Activated B cell treated with CpG ODN at 0.5 μM for 24 hours (primary cell): ENCODE results near the gene MXRA7. TPM values are rescaled to one million over a fixed set of nuclear protein-coding genes. Genes with fewer than 3 reads are reported as not detected.

Source experiments
- ATAC-seq: fragments of 200-7000 bp; cut with Tn5 transposase; one replicate; pipeline ENCODE4 v1.10.0; 2021; ENCODE audit warnings: low read depth, mild to moderate bottlenecking, moderate library complexity
- CTCF ChIA-PET: fragments of 350-600 bp; sonication (Branson Sonifier 250); formaldehyde crosslinking; loops from one replicate; lab custom pipeline; 2021; ENCODE audit warnings: antibody characterized with exemption; lab: Charles Lee
- POLR2A ChIA-PET: fragments of 350-600 bp; sonication (Branson Sonifier 250); formaldehyde crosslinking; loops from one replicate; lab custom pipeline; 2021; ENCODE audit warnings: antibody characterized with exemption; lab: Charles Lee
- DNase-seq: peaks from one replicate; pipeline ENCODE4 v3.0.0; 2022
- H3K27ac Mint-ChIP-seq: one replicate; pipeline ENCODE4 v1.8.0; 2020; ENCODE audit warnings: mixed read lengths
- H3K27me3 Mint-ChIP-seq: one replicate; pipeline ENCODE4 v1.8.0; 2021; ENCODE audit warnings: mixed read lengths
- H3K36me3 Mint-ChIP-seq: one replicate; pipeline ENCODE4 v1.8.0; 2021; ENCODE audit warnings: low read depth, mixed read lengths
- H3K4me1 Mint-ChIP-seq: one replicate; pipeline ENCODE4 v1.8.0; 2021; ENCODE audit warnings: mixed read lengths
- H3K4me3 Mint-ChIP-seq: one replicate; pipeline ENCODE4 v1.8.0; 2020; ENCODE audit warnings: mild to moderate bottlenecking, mixed read lengths
- H3K9me3 Mint-ChIP-seq: one replicate; pipeline ENCODE4 v1.8.0; 2020; ENCODE audit warnings: mixed read lengths
- CTCF ChIP-seq: fragments of 200-600 bp; IDR thresholded peaks from one replicate; pipeline ENCODE4 v1.8.0; 2022; ENCODE audit warnings: antibody characterized with exemption, mild to moderate bottlenecking
- intact Hi-C: fragments of 100-400 bp; cut with micrococcal nuclease; formaldehyde crosslinking; loops from one replicate; pipeline ENCODE4 v1.15.1; 2024
- total RNA-seq: library from RNA; stranded (reverse); gene quantifications from 2 replicates; pipeline ENCODE4 v1.2.3, GENCODE V29; 2022

The MXRA7 gene
- total RNA-seq, 1 donor from 2014 or later: 13.5 TPM

- Mint-ChIP-seq H3K4me3 (no peak overlapping the region), H3K4me1 (no peaks in the 10 kb centered on the region), H3K27me3 (peaks cover 24% of the 10 kb centered on the region), H3K9me3 (peaks cover 10% of the 10 kb centered on the region), H3K27ac (no peak overlapping the region), H3K36me3 (no peaks in the 10 kb centered on the region)
- ChIA-PET CTCF (no interaction called here), POLR2A (no interaction called here)
- DNase-seq (no peak), ATAC-seq (no peak)
- TF ChIP-seq CTCF: no peak
- intact Hi-C loops: no loop called here
Measured at GRCh38 chr17:76644995-76645394, 65.8 kb downstream of the MXRA7 start.

- DNase-seq (no peak), ATAC-seq (no peak)
- H3K27ac Mint-ChIP-seq: no peak within 1 kb of the TSS
- no peak for TF ChIP-seq CTCF
- no peak within 1 kb of the TSS for H3K4me3 Mint-ChIP-seq
- ChIA-PET CTCF (interaction anchor here (0.6 kb wide), 2 partner anchors 20 to 31 kb away, joined by 3 read pairs; no protein-coding TSS in a partner anchor), POLR2A (no interaction called here)
- peaks cover 27% of the 10 kb centered on the region for H3K27me3 Mint-ChIP-seq
- no peaks in the 10 kb centered on the region for H3K4me1 Mint-ChIP-seq
- intact Hi-C loops: no loop called here
- H3K9me3 Mint-ChIP-seq: peaks cover 10% of the 10 kb centered on the region
- no peaks in the 10 kb centered on the region for H3K36me3 Mint-ChIP-seq
Measured at GRCh38 chr17:76643553-76644148, 67.1 kb downstream of the MXRA7 start, which contains the start of gene ST6GALNAC1. ST6GALNAC1 (minus strand) TSS chr17:76643757; CDS start chr17:76643638, 119 bp downstream.

- no peak for TF ChIP-seq CTCF
- Mint-ChIP-seq H3K36me3 (no peaks in the 10 kb centered on the region), H3K27ac (no peak overlapping the region), H3K4me3 (no peak overlapping the region), H3K27me3 (peaks cover 26% of the 10 kb centered on the region), H3K9me3 (peaks cover 10% of the 10 kb centered on the region), H3K4me1 (no peaks in the 10 kb centered on the region)
- no peak for DNase-seq
- CTCF ChIA-PET: no interaction called here
- POLR2A ChIA-PET: no interaction called here
- intact Hi-C loops: no loop called here
- no peak for ATAC-seq
Measured at GRCh38 chr17:76642994-76643393, 67.8 kb downstream of the MXRA7 start.

GRCh38 chr17:76642032-76642561 lies 68.7 kb downstream of the MXRA7 start:
- POLR2A ChIA-PET: no interaction called here
- no peak for DNase-seq
- peaks cover 28% of the 10 kb centered on the region for H3K27me3 Mint-ChIP-seq
- TF ChIP-seq CTCF: no peak
- intact Hi-C loops: no loop called here
- CTCF ChIA-PET: no interaction called here
- ATAC-seq: no peak
- no peak overlapping the region for H3K27ac Mint-ChIP-seq
- H3K9me3 Mint-ChIP-seq: peaks cover 6% of the 10 kb centered on the region
- no peaks in the 10 kb centered on the region for H3K4me1 Mint-ChIP-seq
- no peaks in the 10 kb centered on the region for H3K36me3 Mint-ChIP-seq
- no peak overlapping the region for H3K4me3 Mint-ChIP-seq

GRCh38 chr17:76641501-76641900 lies 69.3 kb downstream of the MXRA7 start:
- DNase-seq (no peak), ATAC-seq (no peak)
- CTCF ChIA-PET: no interaction called here
- TF ChIP-seq CTCF: no peak
- Mint-ChIP-seq H3K36me3 (no peaks in the 10 kb centered on the region), H3K27ac (no peak overlapping the region), H3K9me3 (peaks cover 3% of the 10 kb centered on the region), H3K4me3 (no peak overlapping the region), H3K27me3 (peaks cover 25% of the 10 kb centered on the region), H3K4me1 (no peaks in the 10 kb centered on the region)
- POLR2A ChIA-PET: interaction anchor here (0.5 kb wide), 1 partner anchor 752 kb away, joined by 4 read pairs; no protein-coding TSS in a partner anchor
- intact Hi-C loops: no loop called here
